Fibroblast of the aortic adventitia (primary cell): Measurements from ENCODE around the gene PPP1R14D. TPM values are rescaled to one million over a fixed set of nuclear protein-coding genes. Genes with fewer than 3 reads are reported as not detected.

Experiments used
- DNase-seq: peaks from one replicate; pipeline ENCODE4 v3.0.0-alpha.2; 2010; ENCODE audit warnings: low read depth
- H3K4me3 ChIP-seq: 2 replicates; pipeline ENCODE4 v1.5.1; 2011; ENCODE audit warnings: low read depth, mild to moderate bottlenecking, control low read depth, low read length, moderate library complexity
- total RNA-seq: library from RNA; depleted of rRNA; stranded (reverse); fragments of >200 nt; gene quantifications from 2 replicates; pipeline ENCODE4 v1.2.3, GENCODE V29; 2012; ENCODE audit warnings: low replicate concordance
- TF ChIP-seq, protein P1 (sequence below): IDR thresholded peaks from 2 replicates; pipeline ENCODE4 v1.5.1; 2011; ENCODE audit warnings: mild to moderate bottlenecking, low read length, control low read depth, inconsistent platforms; ENCODE audit not compliant: insufficient read depth

PPP1R14D gene
- total RNA-seq, 1 donor = not detected

DNA sequence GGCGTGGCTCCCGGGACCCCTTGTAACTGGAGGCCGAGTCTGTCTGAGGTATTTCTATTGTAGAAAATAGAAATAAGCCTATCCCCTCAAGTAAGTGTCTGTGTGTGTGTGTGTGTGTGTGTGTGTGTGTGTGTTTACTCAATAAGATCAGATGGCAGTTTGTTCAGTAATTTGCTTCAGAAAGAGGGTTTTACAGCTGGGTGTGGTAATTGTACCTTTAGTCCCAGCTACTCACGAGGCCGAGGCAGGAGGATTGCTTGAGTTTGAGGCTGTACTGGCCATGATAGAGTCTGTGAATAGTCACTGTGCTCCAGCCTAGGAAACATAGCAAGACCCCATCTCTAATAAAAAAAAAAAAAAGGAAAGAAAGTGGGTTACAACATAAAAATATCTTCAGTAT is 24.0 kb upstream of the PPP1R14D start:
- DNase-seq = no peak
- TF ChIP-seq, protein P1, sequence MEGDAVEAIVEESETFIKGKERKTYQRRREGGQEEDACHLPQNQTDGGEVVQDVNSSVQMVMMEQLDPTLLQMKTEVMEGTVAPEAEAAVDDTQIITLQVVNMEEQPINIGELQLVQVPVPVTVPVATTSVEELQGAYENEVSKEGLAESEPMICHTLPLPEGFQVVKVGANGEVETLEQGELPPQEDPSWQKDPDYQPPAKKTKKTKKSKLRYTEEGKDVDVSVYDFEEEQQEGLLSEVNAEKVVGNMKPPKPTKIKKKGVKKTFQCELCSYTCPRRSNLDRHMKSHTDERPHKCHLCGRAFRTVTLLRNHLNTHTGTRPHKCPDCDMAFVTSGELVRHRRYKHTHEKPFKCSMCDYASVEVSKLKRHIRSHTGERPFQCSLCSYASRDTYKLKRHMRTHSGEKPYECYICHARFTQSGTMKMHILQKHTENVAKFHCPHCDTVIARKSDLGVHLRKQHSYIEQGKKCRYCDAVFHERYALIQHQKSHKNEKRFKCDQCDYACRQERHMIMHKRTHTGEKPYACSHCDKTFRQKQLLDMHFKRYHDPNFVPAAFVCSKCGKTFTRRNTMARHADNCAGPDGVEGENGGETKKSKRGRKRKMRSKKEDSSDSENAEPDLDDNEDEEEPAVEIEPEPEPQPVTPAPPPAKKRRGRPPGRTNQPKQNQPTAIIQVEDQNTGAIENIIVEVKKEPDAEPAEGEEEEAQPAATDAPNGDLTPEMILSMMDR = no peak
- H3K4me3 ChIP-seq = no peak overlapping the region

DNA sequence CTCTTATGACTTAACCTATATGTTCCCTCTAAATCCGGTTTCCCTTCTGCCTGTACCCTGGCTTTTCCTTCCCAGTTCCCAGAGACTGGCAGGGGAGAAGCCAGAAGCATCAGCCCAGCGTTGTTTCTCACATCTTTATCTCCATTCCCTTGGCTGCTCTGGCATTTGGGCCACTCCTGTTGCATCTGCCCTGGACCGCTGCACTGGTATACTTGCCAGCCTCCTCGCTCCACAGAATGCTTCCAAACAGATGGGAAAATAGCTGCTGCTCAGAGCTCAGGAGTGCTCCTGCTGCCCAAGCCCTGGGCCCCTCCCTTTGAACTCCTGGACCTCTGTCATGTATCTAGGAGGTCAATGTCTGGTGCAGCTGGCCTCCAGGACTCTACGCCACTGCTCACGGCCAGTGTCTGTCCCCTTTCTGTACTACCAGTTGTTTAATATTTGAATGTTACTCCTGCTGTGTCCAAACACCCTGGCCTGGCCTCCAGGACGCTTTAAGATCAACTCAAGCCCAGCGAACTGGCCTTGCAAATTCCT is 22.1 kb upstream of the PPP1R14D start:
- no peak overlapping the region for H3K4me3 ChIP-seq
- TF ChIP-seq, protein P1 = no peak
- DNase-seq = no peak

- TF ChIP-seq, protein P1 = no peak
- DNase-seq = no peak
- H3K4me3 ChIP-seq = no peak overlapping the region
These were observed 18.9 kb upstream of the PPP1R14D start for GRCh38 chr15:40847223-40847961.

DNA sequence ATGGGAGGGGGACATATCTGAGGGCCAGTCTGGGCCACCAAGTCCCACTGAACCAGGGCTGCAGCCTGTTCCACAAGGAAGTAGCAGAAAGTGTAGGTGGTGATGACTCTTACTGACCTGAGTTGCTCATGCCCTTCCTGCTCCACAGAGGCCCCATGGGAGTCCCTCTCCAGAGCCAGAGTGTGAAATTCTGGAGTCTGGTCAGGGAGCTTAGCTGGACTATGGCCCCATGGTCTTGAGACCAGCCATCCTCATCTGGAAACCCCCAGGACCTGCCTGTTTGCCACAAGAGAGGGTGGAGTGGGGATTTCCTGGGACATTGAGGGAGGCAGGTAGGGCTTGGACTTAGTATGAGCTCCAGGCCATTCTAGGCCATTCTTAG is 18.3 kb upstream of the PPP1R14D start:
- no peak overlapping the region for H3K4me3 ChIP-seq
- TF ChIP-seq, protein P1 = no peak
- no peak for DNase-seq

- no peak for DNase-seq
- H3K4me3 ChIP-seq = no peak overlapping the region
- TF ChIP-seq, protein P1 = no peak
These were observed 17.2 kb upstream of the PPP1R14D start for GRCh38 chr15:40845511-40846284.

GRCh38 chr15:40845036-40845435 is 16.5 kb upstream of the PPP1R14D start:
- DNase-seq = no peak
- H3K4me3 ChIP-seq = no peak overlapping the region
- TF ChIP-seq, protein P1 = no peak
